Calu3 (cell line): ENCODE data around the gene CD160. TPM values are rescaled to one million over a fixed set of nuclear protein-coding genes. Genes with fewer than 3 reads are reported as not detected.
A peak's percentile ranks its signal among the peaks of the same experiment; 100 is the strongest.
"Not testable (repeated sequence)": the region's sequence is repeated elsewhere in the genome, so short reads cannot be mapped to it uniquely, and the experiment has no call there.

Experiments
- Bru-seq: library from RNA; stranded (reverse); fragments of 400-500 nt; gene quantifications from one replicate; lab custom pipeline; 2021; lab: Mats Ljungman, UMichigan
- BruChase-seq, 2 experiments: library from RNA; stranded (reverse); fragments of 400-500 nt; gene quantifications; one replicate each; lab custom pipeline; 2021; lab: Mats Ljungman, UMichigan
- BruUV-seq: library from RNA; stranded (reverse); fragments of 400-500 nt; replicated peaks from 2 replicates; lab custom pipeline; 2021; lab: Mats Ljungman, UMichigan
- CTCF ChIA-PET: fragments of 300-600 bp; sonication (Branson Sonifier 250); formaldehyde crosslinking; loops from one replicate; lab custom pipeline; 2022; ENCODE audit warnings: antibody characterized with exemption; lab: Charles Lee
- DNase-seq: peaks from one replicate; pipeline ENCODE4 v3.0.0; 2022
- H3K27ac Mint-ChIP-seq: one replicate; pipeline ENCODE4 v1.8.0; 2022; ENCODE audit warnings: mixed read lengths; ENCODE audit not compliant: unreplicated experiment
- H3K27me3 Mint-ChIP-seq: one replicate; pipeline ENCODE4 v1.8.0; 2022; ENCODE audit warnings: mixed read lengths; ENCODE audit not compliant: unreplicated experiment
- H3K36me3 Mint-ChIP-seq: one replicate; pipeline ENCODE4 v1.8.0; 2022; ENCODE audit warnings: mild to moderate bottlenecking, moderate library complexity, mixed read lengths; ENCODE audit not compliant: insufficient read depth, unreplicated experiment
- H3K4me1 Mint-ChIP-seq: one replicate; pipeline ENCODE4 v1.8.0; 2022; ENCODE audit warnings: mild to moderate bottlenecking, low read depth, mixed read lengths; ENCODE audit not compliant: unreplicated experiment
- H3K4me3 Mint-ChIP-seq: one replicate; pipeline ENCODE4 v1.8.0; 2022; ENCODE audit warnings: mild to moderate bottlenecking, low read depth, moderate library complexity, mixed read lengths; ENCODE audit not compliant: unreplicated experiment
- H3K9me3 Mint-ChIP-seq: one replicate; pipeline ENCODE4 v1.8.0; 2022; ENCODE audit warnings: low read depth, mixed read lengths; ENCODE audit not compliant: unreplicated experiment
- CTCF ChIP-seq: fragments of 200-600 bp; IDR thresholded peaks from one replicate; pipeline ENCODE4 v1.8.0; 2022; ENCODE audit warnings: antibody characterized with exemption; ENCODE audit not compliant: unreplicated experiment
- intact Hi-C: fragments of 100-400 bp; cut with micrococcal nuclease; formaldehyde crosslinking; loops from one replicate; pipeline ENCODE4 v1.10.0; 2022; ENCODE audit not compliant: unreplicated experiment
- long read RNA-seq: library from polyadenylated mRNA; stranded (forward); transcript quantifications from one replicate; pipeline ENCODE4 v2.0.0, GENCODE V29; 2022
- total RNA-seq: library from RNA; stranded (reverse); gene quantifications from 2 replicates; pipeline ENCODE4 v1.2.3, GENCODE V29; 2022

The CD160 gene
- total RNA-seq (not detected in 2 replicates), Bru-seq, nascent RNA (percentile 7 among the genes with signal in this experiment), BruChase-seq, experiment 1, labeled RNA remaining after a 6-hour chase (not detected), BruChase-seq, experiment 2, labeled RNA remaining after a 2-hour chase (percentile 12 among the genes with signal in this experiment)
- long read RNA-seq, result 0 reads

- no peak within 1 kb of the TSS for H3K4me3 Mint-ChIP-seq
- H3K27me3 Mint-ChIP-seq, result peaks cover 21% of the 10 kb centered on the region
- H3K36me3 Mint-ChIP-seq, result peaks cover 9% of the 10 kb centered on the region
- H3K9me3 Mint-ChIP-seq, result no peaks in the 10 kb centered on the region
- H3K27ac Mint-ChIP-seq, result no peak within 1 kb of the TSS
- intact Hi-C loops, result no loop called here
- H3K4me1 Mint-ChIP-seq, result peaks cover 9% of the 10 kb centered on the region
- BruUV-seq, result no TSS peak
- DNase-seq, result no peak
- no peak for TF ChIP-seq CTCF
- CTCF ChIA-PET, result interaction anchor here (0.7 to 1.4 kb wide), 2 partner anchors 12 to 27 kb away, joined by 3 to 4 read pairs; partner anchors contain the start of gene PDZK1
Measured at GRCh38 chr1:145719230-145720079, at the start of gene CD160. CD160 (plus strand) TSS chr1:145719499; CDS start chr1:145728328, 8,829 bp downstream.

DNA sequence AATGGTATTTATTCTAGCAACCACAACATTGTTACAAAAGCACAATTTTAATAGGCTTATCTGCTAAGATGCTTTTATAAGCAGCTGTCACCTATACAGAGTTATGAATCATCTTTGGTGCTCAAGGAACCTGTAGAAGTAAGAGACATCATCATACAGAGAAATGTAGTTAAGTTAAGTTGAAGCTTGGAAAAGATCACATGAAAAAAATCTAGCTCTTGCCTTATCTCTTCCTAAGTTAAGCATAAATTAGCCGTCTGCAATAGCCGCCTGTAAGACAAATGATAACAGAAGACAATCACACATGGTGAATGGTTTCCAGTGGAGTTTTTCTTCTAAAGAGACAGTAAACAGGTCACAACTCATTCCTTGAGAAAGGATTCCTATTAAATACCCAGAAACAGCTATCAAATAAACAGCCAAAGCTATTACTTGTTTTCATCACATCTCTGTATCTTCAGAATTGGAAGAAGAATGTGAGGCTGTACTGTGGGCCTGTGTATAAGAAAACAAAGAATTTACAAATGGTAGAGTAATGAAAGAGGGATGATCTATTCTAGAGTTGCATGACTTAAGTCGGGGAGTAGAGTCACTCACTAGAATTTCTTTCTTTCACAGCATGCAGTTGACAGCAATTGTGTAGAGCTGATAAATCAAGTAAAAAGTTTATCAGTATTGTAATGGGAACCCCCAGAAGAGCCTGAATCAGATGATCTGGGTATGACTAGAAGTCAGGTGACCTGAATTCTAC lies 48.1 kb upstream of the CD160 start:
- H3K4me3 Mint-ChIP-seq, BruUV-seq, DNase-seq, H3K36me3 Mint-ChIP-seq, H3K27ac Mint-ChIP-seq, H3K9me3 Mint-ChIP-seq, intact Hi-C loops, CTCF ChIA-PET, H3K4me1 Mint-ChIP-seq, H3K27me3 Mint-ChIP-seq: not testable (repeated sequence)

DNA sequence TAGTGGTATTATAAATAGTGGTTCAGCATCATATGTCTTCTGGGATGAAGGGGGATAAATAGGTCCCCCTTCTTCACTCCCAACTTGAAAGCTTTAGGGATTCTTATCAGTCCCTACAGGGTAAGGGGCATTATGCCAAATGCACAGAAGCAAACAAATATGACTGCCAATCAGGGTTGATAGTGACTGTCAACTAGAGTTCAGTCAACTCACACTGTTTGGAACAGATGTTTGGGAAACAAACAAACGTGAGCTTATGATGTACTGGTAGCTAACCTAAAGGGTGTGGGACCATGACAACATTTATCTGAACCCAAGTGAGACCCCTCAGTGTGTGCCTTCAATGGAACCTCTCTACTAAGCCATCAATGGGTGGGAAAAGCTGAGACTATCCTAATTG lies 46.1 kb upstream of the CD160 start:
- BruUV-seq, H3K27me3 Mint-ChIP-seq, H3K4me1 Mint-ChIP-seq, H3K27ac Mint-ChIP-seq, DNase-seq, H3K36me3 Mint-ChIP-seq, CTCF ChIA-PET, intact Hi-C loops, H3K9me3 Mint-ChIP-seq, H3K4me3 Mint-ChIP-seq: not testable (repeated sequence)

DNA sequence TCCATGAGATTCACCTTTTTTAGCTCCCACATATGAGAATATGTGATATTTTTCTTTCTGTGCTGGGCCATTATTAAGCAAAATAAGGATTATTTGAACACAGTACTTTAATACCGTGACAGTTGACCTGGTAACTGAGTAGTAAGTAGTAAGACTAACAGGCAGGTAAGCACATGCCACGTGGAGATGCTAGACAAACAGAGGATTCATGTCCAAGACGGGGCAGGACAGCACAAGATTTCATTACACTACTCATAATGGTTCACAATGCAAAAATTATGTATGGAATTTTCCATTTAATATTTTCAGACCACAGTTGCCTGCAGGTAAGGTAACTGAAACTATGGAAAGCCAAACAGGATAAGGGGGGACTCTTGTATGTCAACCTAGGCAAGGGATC lies 34.4 kb upstream of the CD160 start:
- H3K27ac Mint-ChIP-seq, H3K4me1 Mint-ChIP-seq, H3K27me3 Mint-ChIP-seq, BruUV-seq, H3K4me3 Mint-ChIP-seq, DNase-seq, H3K9me3 Mint-ChIP-seq, intact Hi-C loops, CTCF ChIA-PET, H3K36me3 Mint-ChIP-seq: not testable (repeated sequence)

DNA sequence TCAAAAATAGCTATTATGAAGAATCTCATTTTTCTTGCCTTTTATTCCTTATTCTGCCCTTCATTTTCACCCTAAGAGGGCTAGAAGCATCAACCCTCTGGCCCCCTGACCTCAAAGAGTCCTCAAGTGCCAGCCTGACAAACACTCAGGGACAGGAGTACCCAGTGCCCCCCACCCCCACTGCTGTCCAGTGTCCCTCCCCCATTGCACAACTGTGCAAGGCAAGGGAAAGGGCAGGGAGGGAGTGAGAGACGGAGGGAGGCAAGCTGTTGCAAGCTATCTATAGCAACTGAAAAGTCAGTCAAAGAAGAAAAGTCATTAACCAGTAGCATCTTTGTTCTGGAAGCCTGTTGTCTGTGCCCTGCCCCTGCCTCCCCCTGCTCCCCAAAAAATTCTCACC lies 33.2 kb upstream of the CD160 start:
- intact Hi-C loops, H3K9me3 Mint-ChIP-seq, H3K27ac Mint-ChIP-seq, CTCF ChIA-PET, BruUV-seq, H3K36me3 Mint-ChIP-seq, H3K27me3 Mint-ChIP-seq, H3K4me3 Mint-ChIP-seq, DNase-seq: not testable (repeated sequence)
- peaks cover 14% of the 10 kb centered on the region for H3K4me1 Mint-ChIP-seq

DNA sequence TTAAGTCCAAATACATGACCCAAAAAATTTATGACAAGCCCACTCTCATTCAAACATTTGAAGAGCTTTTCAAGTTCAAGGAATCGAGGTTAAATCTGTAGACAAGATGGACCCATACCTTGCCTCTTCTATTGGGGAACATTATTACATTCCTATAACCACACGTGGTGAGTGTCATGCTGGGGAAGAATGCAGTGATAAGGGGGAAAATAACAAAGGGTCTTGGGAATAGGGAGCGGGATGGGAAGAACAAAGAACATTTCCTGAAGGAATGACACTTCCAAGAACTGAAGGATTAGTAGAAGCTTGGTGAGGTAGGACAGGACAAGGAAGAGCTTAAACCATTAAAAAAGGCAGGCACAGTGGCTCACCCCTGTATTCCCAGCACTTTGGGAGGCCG lies 31.0 kb upstream of the CD160 start:
- Mint-ChIP-seq H3K27ac (no peak overlapping the region), H3K4me1 (peaks cover 17% of the 10 kb centered on the region), H3K27me3 (no peaks in the 10 kb centered on the region), H3K36me3 (no peaks in the 10 kb centered on the region), H3K4me3 (no peak overlapping the region), H3K9me3 (no peaks in the 10 kb centered on the region)
- BruUV-seq, result no TSS peak
- intact Hi-C loops, result no loop called here
- CTCF ChIA-PET, result interaction anchor here (1.7 kb wide), 1 partner anchor 12 kb away, joined by 3 read pairs; no protein-coding TSS in a partner anchor
- no peak for DNase-seq
- TF ChIP-seq CTCF, result no peak
